ENCODE results near the gene DYRK2. TPM values are rescaled to one million over a fixed set of nuclear protein-coding genes. Genes with fewer than 3 reads are reported as not detected.

The DYRK2 gene
- total RNA-seq, 2 experiments from 2014 or later, result 28.8 to 33.7 TPM

- H3K27ac Mint-ChIP-seq, result peak overlapping the region; percentile 4
- no peak for TF ChIP-seq CTCF (IDR thresholded peaks at IDR 0.05)
- DNase-seq, result no peak
- H3K4me1 Mint-ChIP-seq (ENCODE audit: low read depth), result peaks cover 85% of the 10 kb centered on the region
- no peaks in the 10 kb centered on the region for H3K27me3 Mint-ChIP-seq
- POLR2A ChIA-PET, result no interaction called here
- CTCF ChIA-PET, result interaction anchor here (1.4 kb wide), 1 partner anchor 11 kb away, joined by 3 read pairs; no protein-coding TSS in a partner anchor
- H3K9me3 Mint-ChIP-seq, result no peaks in the 10 kb centered on the region
- intact Hi-C loops (cut with micrococcal nuclease), result no loop called here
- H3K4me3 Mint-ChIP-seq, result no peak overlapping the region
- H3K36me3 Mint-ChIP-seq (ENCODE audit: low read depth), result peaks cover 48% of the 10 kb centered on the region
- peak; percentile 62 for ATAC-seq
These were observed 12.9 kb downstream of the DYRK2 start for GRCh38 chr12:67661311-67662021.

DNA sequence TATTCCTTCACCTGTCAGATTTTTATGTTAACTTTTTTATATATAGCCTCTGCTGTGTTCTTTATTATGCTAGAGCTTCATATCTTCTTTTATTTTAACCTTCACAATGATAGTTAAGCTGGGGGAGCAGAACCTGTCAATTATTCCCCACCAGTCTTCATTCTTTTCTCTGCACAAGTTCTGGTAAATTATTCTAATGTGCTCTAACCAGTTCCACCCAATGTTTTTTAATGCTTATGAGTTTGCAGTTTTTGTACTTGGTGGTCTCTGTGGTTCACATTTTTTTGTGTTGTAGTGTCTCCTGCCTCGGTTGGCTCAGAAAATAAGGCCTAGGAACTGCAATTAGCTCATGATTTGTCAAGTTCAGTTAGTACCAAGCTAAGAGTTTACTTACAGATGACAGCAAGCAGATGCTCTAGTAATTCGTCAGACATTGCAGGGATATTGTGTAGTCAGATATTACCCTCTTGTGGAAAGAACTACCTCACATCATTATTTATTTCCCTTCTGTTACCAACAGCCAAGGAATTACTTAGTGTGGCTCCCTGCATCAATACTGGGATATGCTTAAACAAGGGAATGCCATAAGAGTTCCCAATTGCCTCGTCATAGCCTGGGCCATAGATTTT lies 14.5 kb downstream of the DYRK2 start:
- Mint-ChIP-seq H3K27me3 (no peaks in the 10 kb centered on the region), H3K9me3 (no peaks in the 10 kb centered on the region), H3K36me3 (ENCODE audit: low read depth) (peaks cover 40% of the 10 kb centered on the region), H3K4me1 (ENCODE audit: low read depth) (peaks cover 81% of the 10 kb centered on the region), H3K4me3 (no peak overlapping the region), H3K27ac (peak overlapping the region; percentile 36)
- TF ChIP-seq CTCF (IDR thresholded peaks at IDR 0.05), result no peak
- POLR2A ChIA-PET, result no interaction called here
- DNase-seq (no peak), ATAC-seq (no peak)
- CTCF ChIA-PET, result interaction anchor here (0.7 to 1.4 kb wide), 4 partner anchors 33 to 309 kb away, joined by 3 read pairs; no protein-coding TSS in a partner anchor
- intact Hi-C loops (cut with micrococcal nuclease), result no loop called here

- ATAC-seq (no peak), DNase-seq (no peak)
- Mint-ChIP-seq H3K36me3 (ENCODE audit: low read depth) (peaks cover 31% of the 10 kb centered on the region), H3K27ac (no peak overlapping the region), H3K4me1 (ENCODE audit: low read depth) (peaks cover 78% of the 10 kb centered on the region), H3K9me3 (no peaks in the 10 kb centered on the region), H3K27me3 (no peaks in the 10 kb centered on the region), H3K4me3 (no peak overlapping the region)
- ChIA-PET POLR2A (interaction anchor here (1.1 kb wide), 1 partner anchor 34 kb away, joined by 4 read pairs; no protein-coding TSS in a partner anchor), CTCF (interaction anchor here (0.9 to 1.4 kb wide), 2 partner anchors 10 to 308 kb away, joined by 4 to 5 read pairs; no protein-coding TSS in a partner anchor)
- no peak for TF ChIP-seq CTCF (IDR thresholded peaks at IDR 0.05)
- intact Hi-C loops (cut with micrococcal nuclease), result no loop called here
These were observed 15.6 kb downstream of the DYRK2 start for GRCh38 chr12:67664171-67664570.

- H3K4me3 Mint-ChIP-seq, result no peak overlapping the region
- peaks cover 77% of the 10 kb centered on the region for H3K4me1 Mint-ChIP-seq (ENCODE audit: low read depth)
- H3K27me3 Mint-ChIP-seq, result no peaks in the 10 kb centered on the region
- no peak for TF ChIP-seq CTCF (IDR thresholded peaks at IDR 0.05)
- peaks cover 30% of the 10 kb centered on the region for H3K36me3 Mint-ChIP-seq (ENCODE audit: low read depth)
- ATAC-seq, result no peak
- intact Hi-C loops (cut with micrococcal nuclease), result no loop called here
- CTCF ChIA-PET, result no interaction called here
- no peak for DNase-seq
- H3K27ac Mint-ChIP-seq, result no peak overlapping the region
- no peaks in the 10 kb centered on the region for H3K9me3 Mint-ChIP-seq
- POLR2A ChIA-PET, result interaction anchor here (0.5 kb wide), 1 partner anchor 15 kb away, joined by 3 read pairs; no protein-coding TSS in a partner anchor
These were observed 17.1 kb downstream of the DYRK2 start for GRCh38 chr12:67665679-67666078.

DNA sequence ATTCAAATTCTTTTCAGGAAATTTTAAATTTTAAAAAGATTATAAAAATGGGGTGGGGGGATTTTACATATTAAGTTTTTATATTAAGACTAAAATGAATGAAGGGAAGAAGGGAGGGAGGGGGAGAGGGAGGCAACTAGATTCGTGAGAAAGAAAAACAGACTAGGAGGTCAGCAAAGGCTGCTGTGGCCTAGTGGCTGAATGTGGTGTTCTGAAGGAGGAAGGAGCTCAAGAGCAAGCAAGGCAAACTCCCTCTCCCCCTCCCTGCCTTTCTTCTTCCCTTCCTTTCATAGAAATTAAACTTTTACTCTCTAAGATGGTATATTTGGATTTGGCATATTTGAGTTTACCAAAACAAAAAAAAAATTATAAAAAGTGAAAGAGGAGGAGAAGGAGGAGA lies 18.1 kb downstream of the DYRK2 start:
- Mint-ChIP-seq H3K9me3 (no peaks in the 10 kb centered on the region), H3K36me3 (ENCODE audit: low read depth) (peaks cover 26% of the 10 kb centered on the region), H3K27ac (no peak overlapping the region), H3K4me1 (ENCODE audit: low read depth) (peaks cover 68% of the 10 kb centered on the region), H3K4me3 (no peak overlapping the region), H3K27me3 (no peaks in the 10 kb centered on the region)
- TF ChIP-seq CTCF (IDR thresholded peaks at IDR 0.05), result no peak
- CTCF ChIA-PET, result interaction anchor here (0.7 to 1.9 kb wide), 2 partner anchors 9 to 454 kb away, joined by 3 to 5 read pairs; no protein-coding TSS in a partner anchor
- intact Hi-C loops (cut with micrococcal nuclease), result no loop called here
- no peak for DNase-seq
- POLR2A ChIA-PET, result no interaction called here
- ATAC-seq, result no peak
